Measurements from ENCODE around the gene TTN. TPM values are rescaled to one million over a fixed set of nuclear protein-coding genes. Genes with fewer than 3 reads are reported as not detected.

The TTN gene
- total RNA-seq, 1 experiment from 2014 or later: 0.05 TPM

GRCh38 chr2:178764097-178764496 is 43.1 kb downstream of the TTN start:
- peaks cover 24% of the 10 kb centered on the region for H3K27me3 ChIP-seq (ENCODE audit: insufficient read depth, low read length)
- no peaks in the 10 kb centered on the region for H3K36me3 ChIP-seq (ENCODE audit: control insufficient read depth in 1 of 2, insufficient read depth in 2 of 2, low read length in 2 of 2)
- no peak overlapping the region for H3K27ac ChIP-seq (ENCODE audit: low read depth, low read length)
- no peaks in the 10 kb centered on the region for H3K9me3 ChIP-seq (ENCODE audit: control insufficient read depth in 1 of 2, insufficient read depth in 1 of 2, low read depth in 1 of 2, low read length in 2 of 2)
- no peak overlapping the region for H2AFZ ChIP-seq (ENCODE audit: low read depth, low read length, poor library complexity, severe bottlenecking)
- H4K20me1 ChIP-seq (ENCODE audit: insufficient read depth): no peaks in the 10 kb centered on the region
- H3K4me3 ChIP-seq (replicated peaks in 1 of 2; ENCODE audit: low read depth in 1 of 2, low read length in 2 of 2): no peak overlapping the region
- no peak for DNase-seq (ENCODE audit: low read depth, low spot score)
- H3K4me1 ChIP-seq (ENCODE audit: control insufficient read depth in 1 of 2, insufficient read depth in 2 of 2, low read length in 2 of 2): no peaks in the 10 kb centered on the region
- RAD21 ChIA-PET (ENCODE audit: low non-redundant PET in 1 of 2, low total read pairs in 2 of 2, uncharacterized antibody in 2 of 2, unreplicated experiment in 2 of 2): no interaction called here
- H3K4me2 ChIP-seq (ENCODE audit: low read length): no peak overlapping the region
- POLR2A ChIA-PET: no interaction called here
- no peak overlapping the region for H3K9ac ChIP-seq (ENCODE audit: low read length)
- no peak for ATAC-seq
- BruUV-seq (replicated peaks): no TSS peak
- TF ChIP-seq FOSL1 (IDR thresholded peaks at IDR 0.05; ENCODE audit: low read depth) (no peak), TCF7L2 (IDR thresholded peaks at IDR 0.05; ENCODE audit: borderline replicate concordance, extremely low read depth, insufficient read depth, insufficient read length) (no peak)
- no peaks in the 10 kb centered on the region for H3K9me2 ChIP-seq (ENCODE audit: insufficient read depth)
- intact Hi-C loops (cut with micrococcal nuclease): loop anchor here (10.0 kb wide), 3 partner anchors 361 to 1171 kb away; no protein-coding TSS in a partner anchor
- H3K79me2 ChIP-seq (ENCODE audit: insufficient read depth, low read length): no peaks in the 10 kb centered on the region
- CTCF ChIA-PET: interaction anchor here (3.4 kb wide), 1 partner anchor 256 kb away, joined by 13 read pairs; no protein-coding TSS in a partner anchor

- ChIA-PET RAD21 (ENCODE audit: low non-redundant PET in 1 of 2, low total read pairs in 2 of 2, uncharacterized antibody in 2 of 2, unreplicated experiment in 2 of 2) (interaction anchor here in 1 of 2 experiments (0.7 to 0.9 kb wide), 2 partner anchors 20 to 368 kb away, joined by 3 read pairs; no protein-coding TSS in a partner anchor), CTCF (interaction anchor here (0.6 to 3.4 kb wide), 21 partner anchors 11 to 1315 kb away, joined by 3 to 13 read pairs (median 4); no protein-coding TSS in a partner anchor), POLR2A (no interaction called here)
- BruUV-seq (replicated peaks): no TSS peak
- Histone ChIP-seq H4K20me1 (ENCODE audit: insufficient read depth) (no peaks in the 10 kb centered on the region), H3K9me2 (ENCODE audit: insufficient read depth) (no peaks in the 10 kb centered on the region), H3K4me1 (ENCODE audit: control insufficient read depth in 1 of 2, insufficient read depth in 2 of 2, low read length in 2 of 2) (no peaks in the 10 kb centered on the region), H2AFZ (ENCODE audit: low read depth, low read length, poor library complexity, severe bottlenecking) (peak overlapping the region; percentile 96), H3K4me3 (replicated peaks in 1 of 2; ENCODE audit: low read depth in 1 of 2, low read length in 2 of 2) (no peak overlapping the region), H3K9me3 (ENCODE audit: control insufficient read depth in 1 of 2, insufficient read depth in 1 of 2, low read depth in 1 of 2, low read length in 2 of 2) (no peaks in the 10 kb centered on the region), H3K27ac (ENCODE audit: low read depth, low read length) (no peak overlapping the region), H3K79me2 (ENCODE audit: insufficient read depth, low read length) (no peaks in the 10 kb centered on the region), H3K27me3 (ENCODE audit: insufficient read depth, low read length) (peaks cover 35% of the 10 kb centered on the region; the same call in 1 of the 2 replicates), H3K4me2 (ENCODE audit: low read length) (no peak overlapping the region; the same call in 1 of the 2 replicates), H3K36me3 (ENCODE audit: control insufficient read depth in 1 of 2, insufficient read depth in 2 of 2, low read length in 2 of 2) (no peaks in the 10 kb centered on the region), H3K9ac (ENCODE audit: low read length) (no peak overlapping the region)
- DNase-seq (ENCODE audit: low read depth, low spot score) (peak; percentile 42), ATAC-seq (peak; percentile 76)
- intact Hi-C loops (cut with micrococcal nuclease): loop anchor here (1.0 to 10.0 kb wide), 5 partner anchors 153 to 1173 kb away; no protein-coding TSS in a partner anchor
- TF ChIP-seq SP1 (IDR thresholded peaks at IDR 0.05; ENCODE audit: low read depth) (no peak), SIN3A (IDR thresholded peaks at IDR 0.05; ENCODE audit: low read depth) (no peak), RAD21 (IDR thresholded peaks at IDR 0.05; ENCODE audit: low read depth) (peak; percentile 87), CTCF (IDR thresholded peaks at IDR 0.05 in 2 of 3, conservative IDR thresholded peaks at IDR 0.05 in 1 of 3; ENCODE audit: borderline replicate concordance in 1 of 3, insufficient read depth in 1 of 3, low read depth in 2 of 3, low read length in 2 of 3) (peak; percentile 63 to 81 (median 66); a peak in 5 of 6 replicates), EZH2phosphoT487 (IDR thresholded peaks at IDR 0.05; ENCODE audit: borderline replicate concordance) (no peak), CEBPB (IDR thresholded peaks at IDR 0.05; ENCODE audit: low read depth) (no peak)
Observed at GRCh38 chr2:178761759-178762371, 45.4 kb downstream of the TTN start.

Measured in HCT116 (cell line).